Tibial nerve (tissue), 4 donors: Measurements from ENCODE around the gene IQCN. TPM values are rescaled to one million over a fixed set of nuclear protein-coding genes. Genes with fewer than 3 reads are reported as not detected.

Experiments used
- DNase-seq, 2 donors: peaks; one replicate each; pipeline ENCODE4 v3.0.0-alpha.2; 2019; ENCODE audit warnings: low spot score in 2 of 2
- H3K27ac ChIP-seq, 4 donors: fragments of 200-600 bp; sonication (generic) in 3 of 4; one replicate each; pipeline ENCODE4 v1.5.1; 2017 to 2019; ENCODE audit warnings: mild to moderate bottlenecking in 1 of 4
- H3K27me3 ChIP-seq, 2 donors: fragments of 200-600 bp; sonication (generic) in 1 of 2; one replicate each; pipeline versions ENCODE4 v1.5.1 to v1.6.0; 2017 to 2019
- H3K36me3 ChIP-seq, 3 donors: fragments of 200-600 bp; sonication (generic); one replicate each; pipeline ENCODE4 v1.5.1; 2018 to 2019
- H3K4me1 ChIP-seq, 4 donors: fragments of 200-600 bp; sonication (generic) in 3 of 4; one replicate each; pipeline ENCODE4 v1.5.1; 2017 to 2019
- H3K4me3 ChIP-seq, 4 donors: fragments of 200-600 bp; sonication (generic) in 3 of 4; one replicate each; pipeline ENCODE4 v1.5.1; 2017 to 2019; ENCODE audit warnings: mild to moderate bottlenecking in 1 of 4, moderate library complexity in 1 of 4
- H3K9me3 ChIP-seq, 4 donors: fragments of 200-600 bp; sonication (generic) in 3 of 4; one replicate each; pipeline ENCODE4 v1.5.1; 2017 to 2019
- CTCF ChIP-seq, 5 experiments: fragments of 200-600 bp in 3 of 5; fragments of 450-650 bp in 2 of 5; sonication (generic) in 3 of 5; IDR thresholded peaks; one replicate each; pipeline ENCODE4 v1.5.1; 2016 to 2019; ENCODE audit warnings: antibody characterized with exemption in 5 of 5, mild to moderate bottlenecking in 3 of 5, moderate library complexity in 2 of 5
- EP300 ChIP-seq, 2 donors: sonication (generic); formaldehyde crosslinking; IDR thresholded peaks; one replicate each; pipeline ENCODE4 v1.6.1; 2017; ENCODE audit warnings: antibody characterized with exemption in 2 of 2, mild to moderate bottlenecking in 1 of 2
- POLR2A ChIP-seq, 2 donors: fragments of 450-650 bp; IDR thresholded peaks; one replicate each; pipeline ENCODE4 v1.6.1; 2017; ENCODE audit warnings: antibody characterized with exemption in 2 of 2, mild to moderate bottlenecking in 2 of 2, moderate library complexity in 2 of 2
- WGBS, 2 donors: methylation state at CpG; one replicate each; pipeline ENCODE4 v1.1.5; 2018; 5-methylcytosine and 5-hydroxymethylcytosine counted together
- total RNA-seq, 4 donors: library from RNA; depleted of rRNA; stranded (reverse); fragments of >200 nt; gene quantifications; one replicate each; pipeline ENCODE4 v1.1.0, GENCODE V29; 2016

The IQCN gene
- total RNA-seq, 4 donors from 2014 or later, result 2.3 to 11.4 (median 8.2) TPM

GRCh38 chr19:18291590-18292461, 17.6 kb upstream of the IQCN start:
- 0 to 1% methylated on average over 47 to 49 of the region's 75 CpGs for WGBS, 2 donors
- peaks cover 0 to 54% (median 24%) of the 10 kb centered on the region in 4 donors for H3K4me1 ChIP-seq
- peak; percentile 71 to 77 for DNase-seq
- peak overlapping the region; percentile 96 to 100 (median 98) for H3K27ac ChIP-seq
- peak overlapping the region; percentile 67 to 92 (median 74) for H3K4me3 ChIP-seq
- H3K36me3 ChIP-seq, result no peaks in the 10 kb centered on the region
- no peaks in the 10 kb centered on the region for H3K9me3 ChIP-seq
- TF ChIP-seq CTCF (IDR thresholded peaks at IDR 0.05) (peak in 2 of 5 experiments; percentile 14 to 38), POLR2A (IDR thresholded peaks at IDR 0.05) (peak; percentile 68 to 77), EP300 (IDR thresholded peaks at IDR 0.05) (peak; percentile 74 to 95)
- H3K27me3 ChIP-seq, result no peaks in the 10 kb centered on the region

- H3K4me3 ChIP-seq, result peak overlapping the region; percentile 67 to 92 (median 74)
- DNase-seq, result no peak
- no peaks in the 10 kb centered on the region for H3K9me3 ChIP-seq
- peaks cover 0 to 62% (median 24%) of the 10 kb centered on the region in 4 donors for H3K4me1 ChIP-seq
- 34 to 48% methylated on average over 19 to 21 of the region's 21 CpGs for WGBS, 2 donors
- no peaks in the 10 kb centered on the region for H3K27me3 ChIP-seq
- no peaks in the 10 kb centered on the region for H3K36me3 ChIP-seq
- peak overlapping the region; percentile 96 to 100 (median 98) for H3K27ac ChIP-seq
- TF ChIP-seq EP300 (IDR thresholded peaks at IDR 0.05) (no peak), POLR2A (IDR thresholded peaks at IDR 0.05) (no peak), CTCF (IDR thresholded peaks at IDR 0.05) (peak in 1 of 5 experiments; percentile 2)
These were observed 16.8 kb upstream of the IQCN start for GRCh38 chr19:18291019-18291524.

- no peaks in the 10 kb centered on the region for H3K9me3 ChIP-seq
- peak overlapping the region; percentile 96 to 100 (median 98) for H3K27ac ChIP-seq
- DNase-seq, result no peak
- H3K36me3 ChIP-seq, result no peaks in the 10 kb centered on the region
- H3K4me1 ChIP-seq, result peaks cover 0 to 65% (median 24%) of the 10 kb centered on the region in 4 donors
- WGBS, 2 donors, result 41 to 57% methylated on average over 8 to 14 of the region's 14 CpGs
- H3K4me3 ChIP-seq, result no peak overlapping the region
- no peaks in the 10 kb centered on the region for H3K27me3 ChIP-seq
- TF ChIP-seq CTCF (IDR thresholded peaks at IDR 0.05) (no peak), EP300 (IDR thresholded peaks at IDR 0.05) (no peak), POLR2A (IDR thresholded peaks at IDR 0.05) (no peak)
These were observed 16.2 kb upstream of the IQCN start for GRCh38 chr19:18290302-18291018.

- Histone ChIP-seq H3K4me1 (peaks cover 0 to 72% (median 30%) of the 10 kb centered on the region in 4 donors), H3K9me3 (no peaks in the 10 kb centered on the region), H3K27ac (peak overlapping the region; percentile 96 to 100 (median 98)), H3K36me3 (no peaks in the 10 kb centered on the region), H3K4me3 (no peak overlapping the region), H3K27me3 (no peaks in the 10 kb centered on the region)
- no peak for TF ChIP-seq CTCF (IDR thresholded peaks at IDR 0.05)
- no peak for TF ChIP-seq POLR2A (IDR thresholded peaks at IDR 0.05)
- no peak for TF ChIP-seq EP300 (IDR thresholded peaks at IDR 0.05)
- 60 to 62% methylated on average over 12 of the region's 12 CpGs for WGBS, 2 donors
- no peak for DNase-seq
These were observed 15.4 kb upstream of the IQCN start for GRCh38 chr19:18289471-18290301.
